ENCODE measurements around the gene NKIRAS1.

Gene NKIRAS1

DNA sequence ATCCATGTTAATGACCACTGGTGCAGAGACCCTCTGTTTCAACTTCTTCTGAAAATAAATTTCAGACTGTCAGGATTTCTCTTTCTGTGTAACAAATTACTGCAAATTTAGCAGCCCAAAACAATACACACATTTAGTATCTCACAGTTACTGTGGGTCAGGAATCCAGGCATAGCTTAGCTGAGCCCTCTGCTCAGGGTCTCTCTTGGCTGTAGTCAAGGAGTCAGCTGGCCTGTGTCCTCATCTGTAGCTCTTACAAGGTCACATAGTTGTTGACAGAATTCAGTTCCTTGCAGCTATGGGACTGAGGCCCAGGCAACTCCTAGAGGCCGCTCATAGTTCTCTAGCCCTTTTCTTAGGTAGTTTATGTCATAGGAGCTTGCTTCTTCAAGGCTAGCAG lies 51.9 kb downstream of the NKIRAS1 start:
- H3K4me3 ChIP-seq (ENCODE audit: low read depth in 1 of 2, low read length in 2 of 2), result no peak overlapping the region
- H3K27me3 ChIP-seq (ENCODE audit: insufficient read depth, low read length, poor library complexity), result no peaks in the 10 kb centered on the region
- ATAC-seq (ENCODE audit: insufficient read depth, low read depth) (no peak), DNase-seq (no peak)
- H3K4me2 ChIP-seq (ENCODE audit: insufficient read depth, low read length), result no peak overlapping the region
- H3K4me1 ChIP-seq (ENCODE audit: insufficient read depth, low read length), result peaks cover 7% of the 10 kb centered on the region
- H4K20me1 ChIP-seq (ENCODE audit: insufficient read depth, low read length), result peaks cover 37% of the 10 kb centered on the region
- H3K79me2 ChIP-seq (ENCODE audit: insufficient read depth, low read length), result peaks cover 60% of the 10 kb centered on the region
- H3K36me3 ChIP-seq (ENCODE audit: insufficient read depth, low read length), result peaks cover 9% of the 10 kb centered on the region
- H3K27ac ChIP-seq (ENCODE audit: low read length), result no peak overlapping the region
- no peak overlapping the region for H2AFZ ChIP-seq (ENCODE audit: low read depth, low read length)
- TF ChIP-seq EZH2 (IDR thresholded peaks at IDR 0.05; ENCODE audit: borderline replicate concordance, low read depth, low read length, severe bottlenecking), result no peak
- TF ChIP-seq, protein P1, sequence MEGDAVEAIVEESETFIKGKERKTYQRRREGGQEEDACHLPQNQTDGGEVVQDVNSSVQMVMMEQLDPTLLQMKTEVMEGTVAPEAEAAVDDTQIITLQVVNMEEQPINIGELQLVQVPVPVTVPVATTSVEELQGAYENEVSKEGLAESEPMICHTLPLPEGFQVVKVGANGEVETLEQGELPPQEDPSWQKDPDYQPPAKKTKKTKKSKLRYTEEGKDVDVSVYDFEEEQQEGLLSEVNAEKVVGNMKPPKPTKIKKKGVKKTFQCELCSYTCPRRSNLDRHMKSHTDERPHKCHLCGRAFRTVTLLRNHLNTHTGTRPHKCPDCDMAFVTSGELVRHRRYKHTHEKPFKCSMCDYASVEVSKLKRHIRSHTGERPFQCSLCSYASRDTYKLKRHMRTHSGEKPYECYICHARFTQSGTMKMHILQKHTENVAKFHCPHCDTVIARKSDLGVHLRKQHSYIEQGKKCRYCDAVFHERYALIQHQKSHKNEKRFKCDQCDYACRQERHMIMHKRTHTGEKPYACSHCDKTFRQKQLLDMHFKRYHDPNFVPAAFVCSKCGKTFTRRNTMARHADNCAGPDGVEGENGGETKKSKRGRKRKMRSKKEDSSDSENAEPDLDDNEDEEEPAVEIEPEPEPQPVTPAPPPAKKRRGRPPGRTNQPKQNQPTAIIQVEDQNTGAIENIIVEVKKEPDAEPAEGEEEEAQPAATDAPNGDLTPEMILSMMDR (IDR thresholded peaks at IDR 0.05; ENCODE audit: borderline replicate concordance, extremely low read depth, low read length, poor library complexity, severe bottlenecking), result no peak
- H3K9ac ChIP-seq (ENCODE audit: low read depth, low read length), result no peak overlapping the region
- H3K9me3 ChIP-seq (ENCODE audit: insufficient read depth, low read length, severe bottlenecking), result no peaks in the 10 kb centered on the region

DNA sequence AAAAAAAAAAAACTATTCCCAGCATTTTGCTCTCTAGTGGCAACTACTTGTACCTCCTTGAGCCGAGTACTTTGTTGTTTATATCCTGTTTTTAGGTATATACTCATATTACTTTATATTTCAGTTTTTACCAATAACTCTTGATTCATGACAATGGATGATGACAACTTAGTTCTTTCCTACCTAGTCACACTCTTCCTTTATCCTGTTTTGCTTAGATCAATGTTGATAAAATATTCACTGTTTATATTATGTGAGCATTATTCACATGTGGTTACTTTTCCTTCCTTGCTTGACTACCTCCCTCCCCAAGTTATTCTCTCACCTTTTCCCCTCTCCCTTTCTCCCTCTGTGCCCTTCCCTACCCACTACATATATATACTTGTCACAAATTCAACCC lies 53.7 kb downstream of the NKIRAS1 start:
- peaks cover 9% of the 10 kb centered on the region for H3K36me3 ChIP-seq (ENCODE audit: insufficient read depth, low read length)
- H3K4me1 ChIP-seq (ENCODE audit: insufficient read depth, low read length), result peaks cover 25% of the 10 kb centered on the region
- H4K20me1 ChIP-seq (ENCODE audit: insufficient read depth, low read length), result peaks cover 44% of the 10 kb centered on the region
- DNase-seq (no peak), ATAC-seq (ENCODE audit: insufficient read depth, low read depth) (no peak)
- no peak overlapping the region for H3K4me2 ChIP-seq (ENCODE audit: insufficient read depth, low read length)
- H3K79me2 ChIP-seq (ENCODE audit: insufficient read depth, low read length), result peaks cover 59% of the 10 kb centered on the region
- no peak overlapping the region for H3K27ac ChIP-seq (ENCODE audit: low read length)
- H3K27me3 ChIP-seq (ENCODE audit: insufficient read depth, low read length, poor library complexity), result no peaks in the 10 kb centered on the region
- H3K9ac ChIP-seq (ENCODE audit: low read depth, low read length), result no peak overlapping the region
- no peaks in the 10 kb centered on the region for H3K9me3 ChIP-seq (ENCODE audit: insufficient read depth, low read length, severe bottlenecking)
- H2AFZ ChIP-seq (ENCODE audit: low read depth, low read length), result no peak overlapping the region
- no peak for TF ChIP-seq EZH2 (IDR thresholded peaks at IDR 0.05; ENCODE audit: borderline replicate concordance, low read depth, low read length, severe bottlenecking)
- TF ChIP-seq, protein P1 (IDR thresholded peaks at IDR 0.05; ENCODE audit: borderline replicate concordance, extremely low read depth, low read length, poor library complexity, severe bottlenecking), result no peak
- H3K4me3 ChIP-seq (ENCODE audit: low read depth in 1 of 2, low read length in 2 of 2), result no peak overlapping the region

DNA sequence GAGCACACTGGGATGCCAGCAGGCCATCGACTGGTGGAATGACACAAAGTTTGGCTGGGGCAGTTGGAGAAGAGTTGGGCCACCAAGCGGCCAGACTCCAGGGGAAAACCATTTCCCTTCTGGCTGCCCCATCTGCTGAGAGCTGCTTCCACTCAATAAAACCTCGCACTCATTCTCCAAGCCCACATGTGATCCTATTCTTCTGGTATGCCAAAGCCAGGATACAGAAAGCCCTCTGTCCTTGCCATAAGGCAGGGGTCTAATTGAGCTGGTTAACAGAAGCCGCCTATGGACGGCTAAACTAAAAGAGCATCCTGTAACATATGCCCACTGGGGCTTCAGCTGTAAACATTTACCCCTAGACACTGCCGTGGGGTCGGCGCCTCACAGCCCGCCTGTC lies 55.1 kb downstream of the NKIRAS1 start:
- peaks cover 37% of the 10 kb centered on the region for H3K4me1 ChIP-seq (ENCODE audit: insufficient read depth, low read length)
- peaks cover 65% of the 10 kb centered on the region for H3K79me2 ChIP-seq (ENCODE audit: insufficient read depth, low read length)

More for the DNA sequence above, 55.1 kb downstream of the NKIRAS1 start:
- DNase-seq, result no peak
- no peak overlapping the region for H3K9ac ChIP-seq (ENCODE audit: low read depth, low read length)
- TF ChIP-seq EZH2 (IDR thresholded peaks at IDR 0.05; ENCODE audit: borderline replicate concordance, low read depth, low read length, severe bottlenecking), result no peak
- TF ChIP-seq, protein P1 (IDR thresholded peaks at IDR 0.05; ENCODE audit: borderline replicate concordance, extremely low read depth, low read length, poor library complexity, severe bottlenecking), result no peak
- H4K20me1 ChIP-seq (ENCODE audit: insufficient read depth, low read length), result peaks cover 53% of the 10 kb centered on the region
- no peaks in the 10 kb centered on the region for H3K27me3 ChIP-seq (ENCODE audit: insufficient read depth, low read length, poor library complexity)
- no peak overlapping the region for H2AFZ ChIP-seq (ENCODE audit: low read depth, low read length)
- no peaks in the 10 kb centered on the region for H3K9me3 ChIP-seq (ENCODE audit: insufficient read depth, low read length, severe bottlenecking)
- ATAC-seq (ENCODE audit: insufficient read depth, low read depth), result no peak
- H3K4me2 ChIP-seq (ENCODE audit: insufficient read depth, low read length), result no peak overlapping the region
- no peak overlapping the region for H3K4me3 ChIP-seq (ENCODE audit: low read depth in 1 of 2, low read length in 2 of 2)
- H3K36me3 ChIP-seq (ENCODE audit: insufficient read depth, low read length), result peaks cover 9% of the 10 kb centered on the region
- H3K27ac ChIP-seq (ENCODE audit: low read length), result no peak overlapping the region
